Activated T-helper 1 cell treated with Interleukin-2 at 50 U/mL for 16 hours (primary cell): ENCODE measurements around the gene ATAD3B.
"Not testable (repeated sequence)": the region's sequence is repeated elsewhere in the genome, so short reads cannot be mapped to it uniquely, and the experiment has no call there.

Source experiments
- DNase-seq: peaks from one replicate; pipeline ENCODE4 v3.0.0-alpha.2; 2020; ENCODE audit warnings: low read depth

Gene ATAD3B

GRCh38 chr1:1433804-1434130 is 37.8 kb upstream of the ATAD3B start:
- no peak for DNase-seq

DNA sequence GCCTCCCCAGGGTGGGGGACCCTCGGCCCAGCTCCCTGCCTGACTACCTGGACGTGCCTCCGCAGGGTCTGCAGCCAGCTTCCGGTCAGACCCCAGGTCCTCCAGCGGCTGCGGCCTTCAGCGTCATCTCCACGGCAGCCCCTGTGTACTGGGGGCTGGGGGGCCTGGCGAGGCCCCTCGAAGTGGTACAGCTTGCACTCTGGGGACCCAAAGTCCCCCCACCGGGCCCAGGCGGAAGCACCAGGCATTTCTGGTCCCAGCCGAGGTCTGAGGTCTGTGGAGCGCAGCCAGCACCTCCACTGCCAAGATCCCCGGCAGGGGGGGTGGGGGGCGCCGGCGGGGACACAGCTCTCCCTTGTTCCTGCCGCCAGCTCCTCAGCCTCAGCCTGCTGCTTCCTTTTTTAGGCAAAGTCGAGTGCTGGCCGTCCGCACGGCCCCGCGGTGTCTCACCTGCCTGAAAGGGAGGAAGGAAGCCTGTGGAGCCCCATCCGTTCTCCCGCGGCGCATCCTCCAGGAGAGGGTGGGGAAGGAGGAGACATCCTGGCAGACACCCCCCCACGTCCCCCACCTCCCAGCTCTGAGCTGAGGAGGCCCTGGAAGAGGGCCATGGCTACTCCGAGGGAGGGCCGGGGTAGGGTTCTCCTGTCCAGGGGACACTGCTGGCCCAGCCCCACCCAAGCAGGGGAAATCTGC is 37.3 kb upstream of the ATAD3B start:
- no peak for DNase-seq

DNA sequence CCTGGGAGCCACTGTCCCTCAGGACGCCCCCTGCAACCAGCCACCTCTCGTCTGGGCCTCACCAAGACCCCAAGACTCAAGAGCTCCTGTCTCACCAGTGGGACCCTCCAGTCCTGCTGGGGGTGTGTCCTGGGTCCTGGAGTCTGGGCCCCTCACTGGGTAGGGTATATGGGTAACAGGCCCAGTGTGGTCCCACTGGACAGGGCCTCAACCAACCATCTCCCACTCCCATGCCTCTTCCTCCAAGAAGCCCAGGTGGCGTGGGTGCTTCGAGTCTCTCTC is 36.8 kb upstream of the ATAD3B start:
- no peak for DNase-seq

GRCh38 chr1:1435106-1435903 is 36.3 kb upstream of the ATAD3B start, which contains the start of gene VWA1:
TSS of gene VWA1 (plus strand) at chr1:1435690. CDS start at chr1:1435749, 59 bp downstream.
- DNase-seq: peak; percentile 28

- no peak for DNase-seq
Observed at GRCh38 chr1:1435911-1436629, 35.5 kb upstream of the ATAD3B start.

GRCh38 chr1:1436630-1437032 is 34.9 kb upstream of the ATAD3B start:
- no peak for DNase-seq

DNA sequence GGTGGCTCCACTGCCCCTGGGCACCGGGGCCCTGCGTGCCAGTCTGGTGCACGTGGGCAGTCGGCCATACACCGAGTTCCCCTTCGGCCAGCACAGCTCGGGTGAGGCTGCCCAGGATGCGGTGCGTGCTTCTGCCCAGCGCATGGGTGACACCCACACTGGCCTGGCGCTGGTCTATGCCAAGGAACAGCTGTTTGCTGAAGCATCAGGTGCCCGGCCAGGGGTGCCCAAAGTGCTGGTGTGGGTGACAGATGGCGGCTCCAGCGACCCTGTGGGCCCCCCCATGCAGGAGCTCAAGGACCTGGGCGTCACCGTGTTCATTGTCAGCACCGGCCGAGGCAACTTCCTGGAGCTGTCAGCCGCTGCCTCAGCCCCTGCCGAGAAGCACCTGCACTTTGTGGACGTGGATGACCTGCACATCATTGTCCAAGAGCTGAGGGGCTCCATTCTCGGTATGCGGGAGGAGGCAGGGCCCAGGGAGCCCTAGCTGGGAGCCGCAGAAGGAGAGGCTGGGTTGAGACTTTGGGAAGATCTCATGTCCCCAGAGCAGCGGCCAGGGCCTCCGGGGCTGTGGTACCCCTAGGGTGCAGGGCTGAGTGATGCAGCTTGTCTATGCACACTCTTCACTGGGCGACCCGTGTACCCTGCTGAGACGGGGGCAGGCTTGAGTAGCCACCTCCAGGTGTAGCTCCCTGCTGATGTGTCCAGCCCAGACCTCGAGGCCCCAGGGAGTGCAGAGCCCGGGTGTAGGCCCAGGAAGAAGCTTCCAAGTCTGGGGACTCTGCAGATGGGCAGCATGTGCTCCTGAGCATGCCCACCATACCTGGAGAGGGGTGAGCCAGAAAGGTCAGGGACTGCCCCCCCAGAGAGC is 34.3 kb upstream of the ATAD3B start:
- DNase-seq: no peak

GRCh38 chr1:1437904-1438376 is 33.6 kb upstream of the ATAD3B start:
- DNase-seq: no peak

DNA sequence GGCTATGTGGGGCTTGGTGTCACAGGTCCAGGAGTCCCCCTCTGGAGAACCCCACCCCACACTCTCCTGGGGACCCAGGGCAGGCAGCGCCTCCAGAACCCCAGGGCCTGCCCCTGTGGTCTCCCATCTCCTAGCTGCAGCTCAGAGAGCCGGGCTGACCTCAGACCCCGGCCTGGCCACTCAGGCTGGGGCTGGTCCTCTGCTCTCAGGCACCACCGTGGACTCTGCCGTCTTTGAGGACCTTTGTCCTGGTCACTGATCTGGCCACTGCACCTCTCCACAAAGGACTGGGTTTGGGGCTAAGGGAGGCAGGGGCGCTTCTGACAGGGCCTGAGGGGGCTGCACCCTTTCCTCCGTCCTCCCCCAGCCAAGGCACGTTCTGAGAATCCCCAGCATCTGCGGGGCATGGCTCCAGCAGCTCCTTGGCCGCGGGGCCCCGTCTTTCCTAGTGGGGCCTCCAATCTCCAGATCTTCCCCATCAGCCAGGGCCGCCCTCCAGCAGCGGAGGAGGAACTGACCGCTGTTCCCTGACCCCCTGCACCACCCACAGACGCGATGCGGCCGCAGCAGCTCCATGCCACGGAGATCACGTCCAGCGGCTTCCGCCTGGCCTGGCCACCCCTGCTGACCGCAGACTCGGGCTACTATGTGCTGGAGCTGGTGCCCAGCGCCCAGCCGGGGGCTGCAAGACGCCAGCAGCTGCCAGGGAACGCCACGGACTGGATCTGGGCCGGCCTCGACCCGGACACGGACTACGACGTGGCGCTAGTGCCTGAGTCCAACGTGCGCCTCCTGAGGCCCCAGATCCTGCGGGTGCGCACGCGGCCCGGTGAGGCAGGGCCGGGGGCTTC is 32.8 kb upstream of the ATAD3B start:
- DNase-seq: no peak

GRCh38 chr1:1439546-1440261 is 31.9 kb upstream of the ATAD3B start:
- DNase-seq: no peak

- DNase-seq: no peak
Observed at GRCh38 chr1:1440262-1441001, 31.1 kb upstream of the ATAD3B start.

DNA sequence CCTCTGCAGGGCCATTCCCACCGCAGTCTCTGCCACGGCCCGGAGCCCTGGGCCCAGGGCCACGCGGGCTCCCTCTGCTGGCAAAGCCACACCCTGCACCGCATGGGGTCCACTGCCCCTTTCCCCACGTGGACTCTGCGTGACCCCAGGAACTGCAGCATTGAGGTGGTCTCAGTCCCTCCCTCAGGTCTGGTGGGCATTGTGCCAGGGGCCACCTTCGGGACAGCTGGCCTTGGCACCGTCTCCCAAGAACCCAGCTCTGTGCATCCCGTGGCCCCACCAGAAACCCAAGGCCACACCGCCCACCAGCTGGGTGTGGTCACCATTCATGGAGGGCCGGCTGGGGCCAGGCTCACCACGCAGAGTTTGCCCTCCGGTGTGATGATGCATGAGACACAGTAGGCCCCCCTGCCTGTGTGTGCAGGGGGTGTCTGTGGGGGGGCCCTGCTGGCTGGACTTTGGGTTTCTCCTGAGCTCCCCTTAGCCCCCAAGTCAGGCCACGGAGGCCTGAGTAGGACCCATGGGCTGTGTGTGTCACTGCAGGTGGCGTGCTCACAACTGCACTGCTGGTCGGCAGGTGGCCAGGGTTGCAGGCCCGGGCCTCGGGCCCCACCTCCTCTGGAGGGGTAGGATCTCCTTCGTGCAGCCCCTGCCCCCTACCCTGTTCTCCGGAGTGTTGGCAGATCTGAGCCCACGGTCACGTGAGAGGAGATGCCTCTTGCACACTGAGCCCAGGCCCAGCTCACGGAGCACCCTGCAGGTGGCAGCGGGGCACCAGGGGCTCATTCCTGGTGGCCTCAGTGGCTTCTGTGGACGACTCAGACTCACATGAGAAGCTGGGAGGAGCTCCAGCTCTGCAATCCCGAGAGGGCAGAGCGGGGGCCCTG is 30.3 kb upstream of the ATAD3B start:
- DNase-seq: peak; percentile 38

GRCh38 chr1:1442069-1442770 is 29.3 kb upstream of the ATAD3B start:
- no peak for DNase-seq

GRCh38 chr1:1446631-1447030 is 24.9 kb upstream of the ATAD3B start:
- not testable (repeated sequence) for DNase-seq

DNA sequence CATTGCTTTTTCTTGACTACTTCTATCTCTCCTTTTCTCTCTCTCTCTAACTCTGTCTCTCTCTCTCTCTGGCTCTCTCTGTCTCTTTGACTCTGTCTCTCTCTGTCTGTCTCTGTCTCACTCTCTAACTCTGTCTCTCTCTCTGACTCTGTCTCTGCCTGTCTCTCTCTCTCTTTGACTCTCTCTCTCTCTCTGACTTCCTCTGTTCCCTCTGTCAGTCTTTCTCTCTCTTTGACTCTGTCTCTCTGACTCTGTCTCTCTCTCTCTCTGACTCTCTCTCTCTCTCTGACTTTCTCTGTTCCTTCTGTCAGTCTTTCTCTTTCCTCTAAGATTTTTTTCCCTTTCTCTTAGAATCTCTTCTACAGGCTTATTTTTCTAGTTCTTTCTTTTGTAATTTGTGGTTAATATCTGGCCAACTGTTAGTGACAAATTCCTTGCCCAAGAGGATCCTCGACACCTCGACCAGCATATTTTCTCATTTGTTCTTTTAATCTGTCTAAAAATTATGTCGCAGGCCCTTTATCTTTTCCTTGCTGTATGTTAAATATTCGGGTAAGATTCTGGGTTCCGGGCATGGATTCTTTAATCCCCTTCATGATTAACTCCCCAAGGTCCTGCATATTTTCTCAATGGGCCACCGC is 22.3 kb upstream of the ATAD3B start, which contains the start of gene ATAD3C:
ATAD3C (plus strand) TSS at position 591 of the 641 bp plus-strand sequence. CDS start 995 bp downstream, outside the sequence.
- DNase-seq: no peak

DNA sequence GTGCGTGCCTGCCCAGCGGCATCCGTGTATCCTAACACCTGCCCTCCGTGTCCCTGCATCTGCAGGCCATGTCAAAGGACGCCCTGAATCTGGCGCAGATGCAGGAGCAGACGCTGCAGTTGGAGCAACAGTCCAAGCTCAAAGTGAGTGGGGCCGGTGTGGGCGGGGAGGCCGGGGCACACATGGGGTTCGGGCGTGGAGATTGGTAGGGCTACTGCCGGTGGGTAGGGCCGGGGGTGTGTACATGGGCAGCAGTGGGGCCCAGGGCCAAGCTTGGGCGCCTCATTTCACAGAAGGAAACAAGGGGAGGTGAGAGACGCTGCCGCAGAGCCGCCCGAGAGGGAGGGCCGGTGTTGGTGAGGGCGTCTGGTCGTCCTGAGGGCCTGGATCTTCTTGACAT is 20.9 kb upstream of the ATAD3B start:
- DNase-seq: not testable (repeated sequence)

GRCh38 chr1:1451696-1452364 is 19.7 kb upstream of the ATAD3B start:
- DNase-seq: no peak
